ENCODE data around the gene NDST3.

GRCh38 chr4:118120120-118120760, 86.0 kb downstream of the NDST3 start:
- TF ChIP-seq CTCF (IDR thresholded peaks at IDR 0.05; ENCODE audit: low read depth, low read length, poor library complexity, severe bottlenecking) (no peak), EZH2phosphoT487 (IDR thresholded peaks at IDR 0.05; ENCODE audit: borderline replicate concordance, low read length) (no peak)
